Uterus (tissue), 2 donors: ENCODE results near the gene KRT75.

Experiments used
- POLR2A ChIP-seq, 2 donors: fragments of 450-650 bp; IDR thresholded peaks; one replicate each; pipeline ENCODE4 v1.6.1; 2016; ENCODE audit warnings: antibody characterized with exemption in 2 of 2, mild to moderate bottlenecking in 1 of 2, moderate library complexity in 1 of 2
- TF ChIP-seq, protein P1 (sequence below), 4 experiments: fragments of 200-600 bp in 2 of 4; fragments of 450-650 bp in 2 of 4; sonication (generic) in 2 of 4; IDR thresholded peaks; one replicate each; pipeline ENCODE4 v1.5.1; 2016 to 2019; ENCODE audit warnings: antibody characterized with exemption in 4 of 4, mild to moderate bottlenecking in 2 of 4, moderate library complexity in 1 of 4

DNA sequence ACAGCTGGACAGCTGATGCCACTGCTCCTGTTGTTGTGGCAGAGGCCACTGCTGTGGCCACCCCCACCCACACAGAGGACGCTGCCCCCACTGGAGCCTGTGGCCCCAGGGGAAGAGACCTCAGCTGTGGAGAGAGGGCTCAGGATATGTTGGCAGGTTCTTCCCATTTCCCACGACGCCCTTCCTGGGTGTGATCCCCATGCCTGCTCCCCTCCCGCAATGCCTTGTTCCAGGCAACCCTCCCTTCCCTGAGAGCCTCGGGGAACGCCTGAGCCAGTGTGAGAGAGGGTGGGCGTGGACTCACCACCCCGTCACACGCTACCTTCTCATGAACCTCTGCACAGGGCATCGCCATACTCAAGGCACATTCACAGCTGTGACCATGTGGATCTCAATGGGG, 22.4 kb downstream of the KRT75 start:
- TF ChIP-seq, protein P1, sequence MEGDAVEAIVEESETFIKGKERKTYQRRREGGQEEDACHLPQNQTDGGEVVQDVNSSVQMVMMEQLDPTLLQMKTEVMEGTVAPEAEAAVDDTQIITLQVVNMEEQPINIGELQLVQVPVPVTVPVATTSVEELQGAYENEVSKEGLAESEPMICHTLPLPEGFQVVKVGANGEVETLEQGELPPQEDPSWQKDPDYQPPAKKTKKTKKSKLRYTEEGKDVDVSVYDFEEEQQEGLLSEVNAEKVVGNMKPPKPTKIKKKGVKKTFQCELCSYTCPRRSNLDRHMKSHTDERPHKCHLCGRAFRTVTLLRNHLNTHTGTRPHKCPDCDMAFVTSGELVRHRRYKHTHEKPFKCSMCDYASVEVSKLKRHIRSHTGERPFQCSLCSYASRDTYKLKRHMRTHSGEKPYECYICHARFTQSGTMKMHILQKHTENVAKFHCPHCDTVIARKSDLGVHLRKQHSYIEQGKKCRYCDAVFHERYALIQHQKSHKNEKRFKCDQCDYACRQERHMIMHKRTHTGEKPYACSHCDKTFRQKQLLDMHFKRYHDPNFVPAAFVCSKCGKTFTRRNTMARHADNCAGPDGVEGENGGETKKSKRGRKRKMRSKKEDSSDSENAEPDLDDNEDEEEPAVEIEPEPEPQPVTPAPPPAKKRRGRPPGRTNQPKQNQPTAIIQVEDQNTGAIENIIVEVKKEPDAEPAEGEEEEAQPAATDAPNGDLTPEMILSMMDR (IDR thresholded peaks at IDR 0.05) = no peak
- TF ChIP-seq POLR2A (IDR thresholded peaks at IDR 0.05) = no peak
